ENCODE results near the gene PLOD1. TPM values are rescaled to one million over a fixed set of nuclear protein-coding genes. Genes with fewer than 3 reads are reported as not detected.
A peak's percentile ranks its signal among the peaks of the same experiment; 100 is the strongest.

Gene PLOD1
- total and polyA plus RNA-seq, 2 of the 13 experiments (the other 11 are each of a cell fraction or from before 2014, with no cell fraction given): 70.1 to 318 TPM

GRCh38 chr1:11934302-11935056, at the start of gene PLOD1 (continued):
- TF ChIP-seq PRMT3 (CRISPR knock-in tag; IDR thresholded peaks at IDR 0.05; ENCODE audit: borderline replicate concordance, low read depth) (no peak), ZNF24 (IDR thresholded peaks at IDR 0.05) (no peak), ZC3H4 (CRISPR knock-in tag; IDR thresholded peaks at IDR 0.05; ENCODE audit: borderline replicate concordance) (no peak), ZNF280D (CRISPR knock-in tag; IDR thresholded peaks at IDR 0.05) (no peak; the same call in 1 of the 2 replicates), RFXANK (CRISPR knock-in tag; IDR thresholded peaks at IDR 0.05) (no peak), EZH2 (conservative IDR thresholded peaks at IDR 0.05; ENCODE audit: low read depth, low read length) (no peak), ZNF841 (CRISPR knock-in tag; IDR thresholded peaks at IDR 0.05; ENCODE audit: borderline replicate concordance) (no peak), THYN1 (CRISPR knock-in tag; IDR thresholded peaks at IDR 0.05; ENCODE audit: borderline replicate concordance, low read depth) (no peak), ZNF660 (CRISPR knock-in tag; IDR thresholded peaks at IDR 0.05; ENCODE audit: borderline replicate concordance, low read depth) (no peak), ATF7-NPFF (CRISPR knock-in tag; IDR thresholded peaks at IDR 0.05; ENCODE audit: low read depth) (peak; percentile 77; the same call in 1 of the 2 replicates), ZNF34 (CRISPR knock-in tag; IDR thresholded peaks at IDR 0.05; ENCODE audit: borderline replicate concordance) (no peak)
- TF ChIP-seq, protein P1, sequence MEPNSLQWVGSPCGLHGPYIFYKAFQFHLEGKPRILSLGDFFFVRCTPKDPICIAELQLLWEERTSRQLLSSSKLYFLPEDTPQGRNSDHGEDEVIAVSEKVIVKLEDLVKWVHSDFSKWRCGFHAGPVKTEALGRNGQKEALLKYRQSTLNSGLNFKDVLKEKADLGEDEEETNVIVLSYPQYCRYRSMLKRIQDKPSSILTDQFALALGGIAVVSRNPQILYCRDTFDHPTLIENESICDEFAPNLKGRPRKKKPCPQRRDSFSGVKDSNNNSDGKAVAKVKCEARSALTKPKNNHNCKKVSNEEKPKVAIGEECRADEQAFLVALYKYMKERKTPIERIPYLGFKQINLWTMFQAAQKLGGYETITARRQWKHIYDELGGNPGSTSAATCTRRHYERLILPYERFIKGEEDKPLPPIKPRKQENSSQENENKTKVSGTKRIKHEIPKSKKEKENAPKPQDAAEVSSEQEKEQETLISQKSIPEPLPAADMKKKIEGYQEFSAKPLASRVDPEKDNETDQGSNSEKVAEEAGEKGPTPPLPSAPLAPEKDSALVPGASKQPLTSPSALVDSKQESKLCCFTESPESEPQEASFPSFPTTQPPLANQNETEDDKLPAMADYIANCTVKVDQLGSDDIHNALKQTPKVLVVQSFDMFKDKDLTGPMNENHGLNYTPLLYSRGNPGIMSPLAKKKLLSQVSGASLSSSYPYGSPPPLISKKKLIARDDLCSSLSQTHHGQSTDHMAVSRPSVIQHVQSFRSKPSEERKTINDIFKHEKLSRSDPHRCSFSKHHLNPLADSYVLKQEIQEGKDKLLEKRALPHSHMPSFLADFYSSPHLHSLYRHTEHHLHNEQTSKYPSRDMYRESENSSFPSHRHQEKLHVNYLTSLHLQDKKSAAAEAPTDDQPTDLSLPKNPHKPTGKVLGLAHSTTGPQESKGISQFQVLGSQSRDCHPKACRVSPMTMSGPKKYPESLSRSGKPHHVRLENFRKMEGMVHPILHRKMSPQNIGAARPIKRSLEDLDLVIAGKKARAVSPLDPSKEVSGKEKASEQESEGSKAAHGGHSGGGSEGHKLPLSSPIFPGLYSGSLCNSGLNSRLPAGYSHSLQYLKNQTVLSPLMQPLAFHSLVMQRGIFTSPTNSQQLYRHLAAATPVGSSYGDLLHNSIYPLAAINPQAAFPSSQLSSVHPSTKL (CRISPR knock-in tag; IDR thresholded peaks at IDR 0.05): peak; percentile 69; the same call in 1 of the 2 replicates
- TF ChIP-seq, protein P2, sequence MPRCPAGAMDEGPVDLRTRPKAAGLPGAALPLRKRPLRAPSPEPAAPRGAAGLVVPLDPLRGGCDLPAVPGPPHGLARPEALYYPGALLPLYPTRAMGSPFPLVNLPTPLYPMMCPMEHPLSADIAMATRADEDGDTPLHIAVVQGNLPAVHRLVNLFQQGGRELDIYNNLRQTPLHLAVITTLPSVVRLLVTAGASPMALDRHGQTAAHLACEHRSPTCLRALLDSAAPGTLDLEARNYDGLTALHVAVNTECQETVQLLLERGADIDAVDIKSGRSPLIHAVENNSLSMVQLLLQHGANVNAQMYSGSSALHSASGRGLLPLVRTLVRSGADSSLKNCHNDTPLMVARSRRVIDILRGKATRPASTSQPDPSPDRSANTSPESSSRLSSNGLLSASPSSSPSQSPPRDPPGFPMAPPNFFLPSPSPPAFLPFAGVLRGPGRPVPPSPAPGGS (CRISPR knock-in tag; IDR thresholded peaks at IDR 0.05): peak; percentile 95
- TF ChIP-seq, protein P3, sequence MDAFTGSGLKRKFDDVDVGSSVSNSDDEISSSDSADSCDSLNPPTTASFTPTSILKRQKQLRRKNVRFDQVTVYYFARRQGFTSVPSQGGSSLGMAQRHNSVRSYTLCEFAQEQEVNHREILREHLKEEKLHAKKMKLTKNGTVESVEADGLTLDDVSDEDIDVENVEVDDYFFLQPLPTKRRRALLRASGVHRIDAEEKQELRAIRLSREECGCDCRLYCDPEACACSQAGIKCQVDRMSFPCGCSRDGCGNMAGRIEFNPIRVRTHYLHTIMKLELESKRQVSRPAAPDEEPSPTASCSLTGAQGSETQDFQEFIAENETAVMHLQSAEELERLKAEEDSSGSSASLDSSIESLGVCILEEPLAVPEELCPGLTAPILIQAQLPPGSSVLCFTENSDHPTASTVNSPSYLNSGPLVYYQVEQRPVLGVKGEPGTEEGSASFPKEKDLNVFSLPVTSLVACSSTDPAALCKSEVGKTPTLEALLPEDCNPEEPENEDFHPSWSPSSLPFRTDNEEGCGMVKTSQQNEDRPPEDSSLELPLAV (CRISPR knock-in tag; conservative IDR thresholded peaks at IDR 0.05; ENCODE audit: low read depth): 0 out of 2 replicates have a peak, but pooled peaks have one; percentile 64
